ENCODE data around the gene SOCS1. TPM values are rescaled to one million over a fixed set of nuclear protein-coding genes. Genes with fewer than 3 reads are reported as not detected.

The SOCS1 gene
- total and polyA plus RNA-seq, 10 donors: 7.7 to 50.8 (median 21.8) TPM

- WGBS, 5 donors: 80 to 89% (median 87%) methylated on average over 11 of the region's 11 CpGs
- no peak for DNase-seq
- Histone ChIP-seq H3K4me3 (no peak overlapping the region), H3K4me1 (peaks cover 0 to 9% (median 0%) of the 10 kb centered on the region in 6 donors), H3K27ac (no peak overlapping the region), H3K9me3 (no peaks in the 10 kb centered on the region), H3K27me3 (replicated peaks in 1 of 7) (no peaks in the 10 kb centered on the region), H3K36me3 (no peaks in the 10 kb centered on the region)
- TF ChIP-seq POLR2AphosphoS5 (IDR thresholded peaks at IDR 0.05) (no peak), CTCF (IDR thresholded peaks at IDR 0.05 in 8 of 11, conservative IDR thresholded peaks at IDR 0.05 in 3 of 11) (no peak), POLR2A (IDR thresholded peaks at IDR 0.05) (no peak)
- intact Hi-C loops (cut with DNase I; ENCODE audit: low total_unique reads): no loop called here
These were observed 21.0 kb upstream of the SOCS1 start for GRCh38 chr16:11276896-11277593.

- no peaks in the 10 kb centered on the region for H3K36me3 ChIP-seq
- DNase-seq: no peak
- no peak within 1 kb of the TSS for H3K27ac ChIP-seq
- H3K27me3 ChIP-seq (replicated peaks in 1 of 7): no peaks in the 10 kb centered on the region
- H3K4me1 ChIP-seq: peaks cover 0 to 9% (median 0%) of the 10 kb centered on the region in 6 donors
- no peak for TF ChIP-seq POLR2AphosphoS5 (IDR thresholded peaks at IDR 0.05)
- no peak for TF ChIP-seq POLR2A (IDR thresholded peaks at IDR 0.05)
- no peak for TF ChIP-seq CTCF (IDR thresholded peaks at IDR 0.05 in 8 of 11, conservative IDR thresholded peaks at IDR 0.05 in 3 of 11)
- no peak within 1 kb of the TSS for H3K4me3 ChIP-seq
- WGBS, 5 donors: 88 to 98% (median 95%) methylated on average over 20 to 26 of the region's 26 CpGs
- intact Hi-C loops (cut with DNase I; ENCODE audit: low total_unique reads): no loop called here
- H3K9me3 ChIP-seq: no peaks in the 10 kb centered on the region
These were observed 20.3 kb upstream of the SOCS1 start, which contains the start of gene PRM2 for GRCh38 chr16:11276143-11276895. Gene PRM2, minus strand, starts transcription at chr16:11276480. Its CDS starts 110 bp downstream, at chr16:11276370.

GRCh38 chr16:11274964-11275363, 19.0 kb upstream of the SOCS1 start:
- no peaks in the 10 kb centered on the region for H3K36me3 ChIP-seq
- H3K27ac ChIP-seq: no peak overlapping the region
- H3K4me1 ChIP-seq: peaks cover 0 to 9% (median 0%) of the 10 kb centered on the region in 6 donors
- DNase-seq: no peak
- no peaks in the 10 kb centered on the region for H3K27me3 ChIP-seq (replicated peaks in 1 of 7)
- TF ChIP-seq CTCF (IDR thresholded peaks at IDR 0.05 in 8 of 11, conservative IDR thresholded peaks at IDR 0.05 in 3 of 11): no peak
- no peak for TF ChIP-seq POLR2A (IDR thresholded peaks at IDR 0.05)
- no peak for TF ChIP-seq POLR2AphosphoS5 (IDR thresholded peaks at IDR 0.05)
- intact Hi-C loops (cut with DNase I; ENCODE audit: low total_unique reads): no loop called here
- no peak overlapping the region for H3K4me3 ChIP-seq
- H3K9me3 ChIP-seq: no peaks in the 10 kb centered on the region
- WGBS, 5 donors: 89 to 93% (median 92%) methylated on average over 5 to 7 of the region's 7 CpGs

- no peak overlapping the region for H3K27ac ChIP-seq
- H3K36me3 ChIP-seq: no peaks in the 10 kb centered on the region
- peaks cover 0 to 2% (median 0%) of the 10 kb centered on the region in 6 donors for H3K4me1 ChIP-seq
- WGBS, 5 donors: 61 to 86% (median 81%) methylated on average over 2 to 3 of the region's 3 CpGs
- no peak overlapping the region for H3K4me3 ChIP-seq
- TF ChIP-seq POLR2AphosphoS5 (IDR thresholded peaks at IDR 0.05) (no peak), POLR2A (IDR thresholded peaks at IDR 0.05) (no peak), CTCF (IDR thresholded peaks at IDR 0.05 in 8 of 11, conservative IDR thresholded peaks at IDR 0.05 in 3 of 11) (no peak)
- no peaks in the 10 kb centered on the region for H3K9me3 ChIP-seq
- DNase-seq: no peak
- intact Hi-C loops (cut with DNase I; ENCODE audit: low total_unique reads): no loop called here
- no peaks in the 10 kb centered on the region for H3K27me3 ChIP-seq (replicated peaks in 1 of 7)
These were observed 17.8 kb upstream of the SOCS1 start for GRCh38 chr16:11273721-11274324.
